GM12864 (cell line): ENCODE data around the gene NR3C2.

Experiments
- DNase-seq: peaks from one replicate; pipeline ENCODE4 v3.0.0-alpha.2; 2011; ENCODE audit warnings: low read depth
- H3K4me3 ChIP-seq: 2 replicates; pipeline ENCODE4 v1.5.1; 2011; ENCODE audit warnings: mild to moderate bottlenecking, low read depth, low read length, control low read depth
- CTCF ChIP-seq: IDR thresholded peaks from 2 replicates; pipeline ENCODE4 v1.5.1; 2011; ENCODE audit warnings: low read depth, mild to moderate bottlenecking, moderate library complexity, low read length, control low read depth, inconsistent platforms; ENCODE audit errors: missing control alignments

Gene NR3C2

GRCh38 chr4:148310756-148311155, 131.5 kb downstream of the NR3C2 start:
- no peak for TF ChIP-seq CTCF
- DNase-seq, result no peak
- no peak overlapping the region for H3K4me3 ChIP-seq

GRCh38 chr4:148305751-148306150, 136.5 kb downstream of the NR3C2 start:
- no peak for TF ChIP-seq CTCF
- no peak for DNase-seq
- no peak overlapping the region for H3K4me3 ChIP-seq

- DNase-seq, result no peak
- no peak overlapping the region for H3K4me3 ChIP-seq
- TF ChIP-seq CTCF, result no peak
These were observed 139.8 kb downstream of the NR3C2 start for GRCh38 chr4:148302416-148302815.

GRCh38 chr4:148300877-148301276, 141.3 kb downstream of the NR3C2 start:
- H3K4me3 ChIP-seq, result no peak overlapping the region
- TF ChIP-seq CTCF, result no peak
- no peak for DNase-seq

GRCh38 chr4:148299337-148299736, 142.9 kb downstream of the NR3C2 start:
- no peak overlapping the region for H3K4me3 ChIP-seq
- DNase-seq, result no peak
- no peak for TF ChIP-seq CTCF

GRCh38 chr4:148296498-148296897, 145.7 kb downstream of the NR3C2 start:
- no peak for DNase-seq
- no peak overlapping the region for H3K4me3 ChIP-seq
- TF ChIP-seq CTCF, result no peak

GRCh38 chr4:148295642-148296041, 146.6 kb downstream of the NR3C2 start:
- no peak for TF ChIP-seq CTCF
- DNase-seq, result no peak
- no peak overlapping the region for H3K4me3 ChIP-seq
